Measurements from ENCODE around the gene TRIM5.

DNA sequence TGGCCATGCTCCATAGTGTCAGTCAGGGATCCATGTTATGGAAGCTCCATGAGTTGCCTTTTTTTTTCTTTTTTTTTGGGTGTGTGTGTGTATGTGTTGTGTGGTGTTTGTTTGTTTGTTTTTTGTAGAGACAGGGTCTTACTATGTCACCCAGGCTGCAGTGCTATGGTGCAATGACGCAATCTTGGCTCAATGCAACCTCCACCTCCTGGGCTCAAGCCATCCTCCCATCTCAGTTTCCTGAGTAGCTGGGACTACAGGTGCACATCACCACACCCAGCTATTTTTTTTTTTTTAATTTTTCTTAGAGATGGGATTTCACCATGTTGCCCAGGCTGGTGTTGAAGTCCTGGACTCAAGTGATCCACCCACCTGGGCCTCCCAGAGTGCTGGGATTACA, 3.6 kb upstream of the TRIM5 start:
- TF ChIP-seq, protein P1, sequence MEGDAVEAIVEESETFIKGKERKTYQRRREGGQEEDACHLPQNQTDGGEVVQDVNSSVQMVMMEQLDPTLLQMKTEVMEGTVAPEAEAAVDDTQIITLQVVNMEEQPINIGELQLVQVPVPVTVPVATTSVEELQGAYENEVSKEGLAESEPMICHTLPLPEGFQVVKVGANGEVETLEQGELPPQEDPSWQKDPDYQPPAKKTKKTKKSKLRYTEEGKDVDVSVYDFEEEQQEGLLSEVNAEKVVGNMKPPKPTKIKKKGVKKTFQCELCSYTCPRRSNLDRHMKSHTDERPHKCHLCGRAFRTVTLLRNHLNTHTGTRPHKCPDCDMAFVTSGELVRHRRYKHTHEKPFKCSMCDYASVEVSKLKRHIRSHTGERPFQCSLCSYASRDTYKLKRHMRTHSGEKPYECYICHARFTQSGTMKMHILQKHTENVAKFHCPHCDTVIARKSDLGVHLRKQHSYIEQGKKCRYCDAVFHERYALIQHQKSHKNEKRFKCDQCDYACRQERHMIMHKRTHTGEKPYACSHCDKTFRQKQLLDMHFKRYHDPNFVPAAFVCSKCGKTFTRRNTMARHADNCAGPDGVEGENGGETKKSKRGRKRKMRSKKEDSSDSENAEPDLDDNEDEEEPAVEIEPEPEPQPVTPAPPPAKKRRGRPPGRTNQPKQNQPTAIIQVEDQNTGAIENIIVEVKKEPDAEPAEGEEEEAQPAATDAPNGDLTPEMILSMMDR (conservative IDR thresholded peaks at IDR 0.05; ENCODE audit: low read depth in 2 of 2): no peak
- no peak for TF ChIP-seq EZH2 (IDR thresholded peaks at IDR 0.05; ENCODE audit: low read depth, unreplicated experiment)
- TF ChIP-seq EZH2phosphoT487 (IDR thresholded peaks at IDR 0.05; ENCODE audit: unreplicated experiment): no peak
- TF ChIP-seq REST (IDR thresholded peaks at IDR 0.05; ENCODE audit: unreplicated experiment): no peak
- TF ChIP-seq STAT1 (IDR thresholded peaks at IDR 0.05; ENCODE audit: unreplicated experiment): no peak
- TF ChIP-seq JUNB (IDR thresholded peaks at IDR 0.05; ENCODE audit: unreplicated experiment): no peak
- no peak for TF ChIP-seq NANOG (IDR thresholded peaks at IDR 0.05; ENCODE audit: borderline replicate concordance)
- no peak for TF ChIP-seq POLR2AphosphoS5 (IDR thresholded peaks at IDR 0.05; ENCODE audit: low read depth)
- TF ChIP-seq CREB1 (CRISPR knock-in tag; IDR thresholded peaks at IDR 0.05; ENCODE audit: low read depth): no peak
